HCT116 (cell line): ENCODE results near the gene MTHFSD. TPM values are rescaled to one million over a fixed set of nuclear protein-coding genes. Genes with fewer than 3 reads are reported as not detected.

Experiments
- ATAC-seq: fragments of 200-7000 bp; cut with Tn5 transposase; 2 replicates; pipeline ENCODE4 v1.9.1; 2020; ENCODE audit warnings: mild to moderate bottlenecking, moderate library complexity
- BruUV-seq: library from RNA; stranded (reverse); fragments of 400-500 nt; replicated peaks from 2 replicates; lab custom pipeline; 2021; lab: Mats Ljungman, UMichigan
- CTCF ChIA-PET: fragments of 300-600 bp; sonication (Branson Sonifier 250); formaldehyde crosslinking; loops from one replicate; lab custom pipeline; 2021; ENCODE audit warnings: antibody characterized with exemption; lab: Charles Lee
- POLR2A ChIA-PET: fragments of 300-600, 350-600 bp; sonication (Branson Sonifier 250); formaldehyde crosslinking; loops from one replicate; lab custom pipeline; 2021; ENCODE audit warnings: antibody characterized with exemption; lab: Charles Lee
- RAD21 ChIA-PET, 2 experiments: fragments of 300-600 bp; sonication (Branson Sonifier 250); formaldehyde crosslinking; loops; one replicate each; lab custom pipeline; 2023; ENCODE audit warnings: low total read pairs in 2 of 2; ENCODE audit not compliant: uncharacterized antibody in 2 of 2, unreplicated experiment in 2 of 2, low non-redundant PET in 1 of 2; lab: Charles Lee
- DNase-seq: peaks from one replicate; pipeline ENCODE4 v3.0.0-alpha.2; 2010; ENCODE audit warnings: low read depth, low spot score
- H2AFZ ChIP-seq: fragments of 200-600 bp; shearing (Covaris generic), sonication (generic); 2 replicates; pipeline ENCODE4 v1.6.1; 2017; ENCODE audit warnings: low read depth, mixed run types, mixed read lengths, antibody characterized with exemption, low read length; ENCODE audit not compliant: poor library complexity, severe bottlenecking
- H3K27ac ChIP-seq: 2 replicates; pipeline ENCODE4 v1.5.1; 2012; ENCODE audit warnings: low read depth, low read length
- H3K27me3 ChIP-seq: fragments of 200-600 bp; sonication (generic); 2 replicates; pipeline ENCODE4 v1.6.1; 2016; ENCODE audit warnings: mixed run types, low read length, mixed read lengths; ENCODE audit not compliant: insufficient read depth
- H3K36me3 ChIP-seq, 2 experiments: fragments of 200-500 bp in 1 of 2; fragments of 200-600 bp in 1 of 2; sonication (Bioruptor generic) in 1 of 2; sonication (generic) in 1 of 2; 2 replicates each; pipeline versions ENCODE4 v1.5.1 to v1.6.1; 2014 to 2016; ENCODE audit warnings: low read length in 2 of 2, inconsistent platforms in 1 of 2, mixed read lengths in 1 of 2, mixed run types in 1 of 2; ENCODE audit not compliant: insufficient read depth in 2 of 2, control insufficient read depth in 1 of 2
- H3K4me1 ChIP-seq, 2 experiments: fragments of 200-600 bp in 1 of 2; sonication (generic) in 1 of 2; 2 replicates each; pipeline versions ENCODE4 v1.5.1 to v1.6.1; 2012 to 2017; ENCODE audit warnings: low read length in 2 of 2, inconsistent platforms in 1 of 2, mild to moderate bottlenecking in 1 of 2, mixed read lengths in 1 of 2, mixed run types in 1 of 2, moderate library complexity in 1 of 2; ENCODE audit not compliant: insufficient read depth in 2 of 2, control insufficient read depth in 1 of 2
- H3K4me2 ChIP-seq: fragments of 200-600 bp; sonication (generic); 2 replicates; pipeline ENCODE4 v1.6.1; 2017; ENCODE audit warnings: mixed run types, low read length, mixed read lengths
- H3K4me3 ChIP-seq, 2 experiments: fragments of 200-600 bp in 1 of 2; sonication (generic) in 1 of 2; replicated peaks in 1 of 2; 2 replicates each; pipeline ENCODE4 v1.5.1; 2011 to 2016; ENCODE audit warnings: low read length in 2 of 2, control low read depth in 1 of 2, low read depth in 1 of 2, mild to moderate bottlenecking in 1 of 2, mixed read lengths in 1 of 2, mixed run types in 1 of 2
- H3K79me2 ChIP-seq: fragments of 200-600 bp; sonication (generic); 2 replicates; pipeline ENCODE4 v1.6.1; 2017; ENCODE audit warnings: mild to moderate bottlenecking, mixed run types, low read length, moderate library complexity, mixed read lengths; ENCODE audit not compliant: insufficient read depth
- H3K9ac ChIP-seq: fragments of 200-600 bp; sonication (generic); 2 replicates; pipeline ENCODE4 v1.6.1; 2016; ENCODE audit warnings: low read length, mixed read lengths
- H3K9me2 ChIP-seq: fragments of 200-600 bp; sonication (generic), shearing (Covaris generic); 2 replicates; pipeline ENCODE4 v1.6.1; 2017; ENCODE audit warnings: mixed run types, mild to moderate bottlenecking, moderate library complexity; ENCODE audit not compliant: insufficient read depth
- H3K9me3 ChIP-seq, 2 experiments: fragments of 200-500 bp in 1 of 2; fragments of 200-600 bp in 1 of 2; sonication (Bioruptor generic) in 1 of 2; sonication (generic) in 1 of 2; 2 replicates each; pipeline ENCODE4 v1.6.1; 2014 to 2017; ENCODE audit warnings: low read length in 2 of 2, mixed read lengths in 2 of 2, inconsistent platforms in 1 of 2, low read depth in 1 of 2, mild to moderate bottlenecking in 1 of 2, mixed run types in 1 of 2, moderate library complexity in 1 of 2; ENCODE audit not compliant: control insufficient read depth in 1 of 2, insufficient read depth in 1 of 2
- H4K20me1 ChIP-seq: fragments of 200-600 bp; sonication (generic), shearing (Covaris generic); 2 replicates; pipeline ENCODE4 v1.6.1; 2017; ENCODE audit warnings: mixed run types, mild to moderate bottlenecking, moderate library complexity; ENCODE audit not compliant: insufficient read depth
- ATF3 ChIP-seq: IDR thresholded peaks from 2 replicates; pipeline ENCODE4 v1.6.1; 2012
- CBX3 ChIP-seq: IDR thresholded peaks from 2 replicates; pipeline ENCODE4 v1.6.1; 2012; ENCODE audit warnings: low read depth
- CEBPB ChIP-seq: IDR thresholded peaks from 2 replicates; pipeline ENCODE4 v1.6.1; 2012; ENCODE audit warnings: low read depth
- ELF1 ChIP-seq: IDR thresholded peaks from 2 replicates; pipeline ENCODE4 v1.6.1; 2012; ENCODE audit warnings: low read depth, borderline replicate concordance
- EZH2phosphoT487 ChIP-seq: fragments of 200-600 bp; IDR thresholded peaks from 2 replicates; pipeline ENCODE4 v1.6.1; 2018; ENCODE audit warnings: antibody characterized with exemption, borderline replicate concordance
- JUND ChIP-seq: IDR thresholded peaks from 2 replicates; pipeline ENCODE4 v1.6.1; 2012
- MAX ChIP-seq: IDR thresholded peaks from 2 replicates; pipeline ENCODE4 v1.6.1; 2012
- POLR2A ChIP-seq: IDR thresholded peaks from 2 replicates; pipeline ENCODE4 v1.7.0; 2011; ENCODE audit warnings: borderline replicate concordance; ENCODE audit not compliant: insufficient read depth, insufficient read length; ENCODE audit errors: extremely low read depth
- POLR2AphosphoS5 ChIP-seq: IDR thresholded peaks from 2 replicates; pipeline ENCODE4 v1.6.1; 2011; ENCODE audit warnings: mild to moderate bottlenecking, low read depth, low read length, moderate library complexity
- RAD21 ChIP-seq: IDR thresholded peaks from 2 replicates; pipeline ENCODE4 v1.6.1; 2012; ENCODE audit warnings: low read depth, mild to moderate bottlenecking
- REST ChIP-seq: IDR thresholded peaks from 2 replicates; pipeline ENCODE4 v1.6.1; 2012; ENCODE audit warnings: low read depth
- SIN3A ChIP-seq: IDR thresholded peaks from 2 replicates; pipeline ENCODE4 v1.6.1; 2012; ENCODE audit warnings: low read depth
- SP1 ChIP-seq: IDR thresholded peaks from 2 replicates; pipeline ENCODE4 v1.6.1; 2012; ENCODE audit warnings: low read depth
- SRF ChIP-seq: IDR thresholded peaks from 2 replicates; pipeline ENCODE4 v1.6.1; 2012; ENCODE audit warnings: low read depth
- TCF7L2 ChIP-seq: IDR thresholded peaks from 2 replicates; pipeline ENCODE4 v1.7.0; 2011; ENCODE audit warnings: borderline replicate concordance, inconsistent platforms; ENCODE audit not compliant: insufficient read depth, insufficient read length; ENCODE audit errors: extremely low read depth
- YY1 ChIP-seq: IDR thresholded peaks from 2 replicates; pipeline ENCODE4 v1.6.1; 2011; ENCODE audit warnings: low read length, low read depth, moderate library complexity, mild to moderate bottlenecking; ENCODE audit not compliant: insufficient replicate concordance; ENCODE audit errors: extremely low read depth
- ZBTB33 ChIP-seq: IDR thresholded peaks from 2 replicates; pipeline ENCODE4 v1.6.1; 2011; ENCODE audit warnings: mild to moderate bottlenecking, low read length, moderate library complexity; ENCODE audit not compliant: insufficient replicate concordance; ENCODE audit errors: extremely low read depth
- ZFX ChIP-seq: fragments of 450-650 bp; IDR thresholded peaks from 2 replicates; pipeline ENCODE4 v1.6.1; 2017
- intact Hi-C: fragments of 100-400 bp; cut with micrococcal nuclease; formaldehyde crosslinking; loops from 2 replicates; pipeline ENCODE4 v1.10.0; 2022
- total RNA-seq: library from RNA; stranded (reverse); gene quantifications from one replicate; pipeline ENCODE4 v1.2.1, GENCODE V29; 2021; ENCODE audit not compliant: unreplicated experiment

The MTHFSD gene
- total RNA-seq, 1 experiment from 2014 or later: 33.1 TPM

GRCh38 chr16:86508028-86508946, 46.7 kb downstream of the MTHFSD start:
- H4K20me1 ChIP-seq: no peaks in the 10 kb centered on the region
- ChIA-PET POLR2A (no interaction called here), CTCF (interaction anchor here (1.0 to 1.8 kb wide), 3 partner anchors 10 to 256 kb away, joined by 3 to 4 read pairs (median 3); no protein-coding TSS in a partner anchor), RAD21 (interaction anchor here in 1 of 2 experiments (1.1 kb wide), 1 partner anchor 255 kb away, joined by 4 read pairs; no protein-coding TSS in a partner anchor)
- H3K79me2 ChIP-seq: no peaks in the 10 kb centered on the region
- intact Hi-C loops: no loop called here
- H3K27me3 ChIP-seq: peaks cover 14% of the 10 kb centered on the region
- ATAC-seq: no peak
- H3K9ac ChIP-seq: no peak overlapping the region
- H2AFZ ChIP-seq: peak overlapping the region; percentile 72
- TF ChIP-seq JUND (no peak), REST (no peak), RAD21 (no peak), CEBPB (no peak), ATF3 (no peak), POLR2AphosphoS5 (no peak), SIN3A (no peak), TCF7L2 (no peak), ZFX (no peak), ELF1 (no peak), CBX3 (no peak), ZBTB33 (no peak), SP1 (no peak), YY1 (no peak), EZH2phosphoT487 (no peak), POLR2A (no peak), SRF (no peak), MAX (no peak)
- H3K9me2 ChIP-seq: no peaks in the 10 kb centered on the region
- peaks cover 7 to 16% of the 10 kb centered on the region in 2 experiments for H3K4me1 ChIP-seq
- no peak for DNase-seq
- H3K36me3 ChIP-seq: no peaks in the 10 kb centered on the region
- H3K4me2 ChIP-seq: peak overlapping the region; percentile 97
- H3K4me3 ChIP-seq: no peak overlapping the region; a peak in 1 of 4 replicates
- BruUV-seq: no TSS peak
- H3K27ac ChIP-seq: no peak overlapping the region; the same call in 1 of the 2 replicates
- H3K9me3 ChIP-seq: no peaks in the 10 kb centered on the region
